ENCODE results near the gene TRIM71.
"Not testable (repeated sequence)": the region's sequence is repeated elsewhere in the genome, so short reads cannot be mapped to it uniquely, and the experiment has no call there.

The TRIM71 gene

DNA sequence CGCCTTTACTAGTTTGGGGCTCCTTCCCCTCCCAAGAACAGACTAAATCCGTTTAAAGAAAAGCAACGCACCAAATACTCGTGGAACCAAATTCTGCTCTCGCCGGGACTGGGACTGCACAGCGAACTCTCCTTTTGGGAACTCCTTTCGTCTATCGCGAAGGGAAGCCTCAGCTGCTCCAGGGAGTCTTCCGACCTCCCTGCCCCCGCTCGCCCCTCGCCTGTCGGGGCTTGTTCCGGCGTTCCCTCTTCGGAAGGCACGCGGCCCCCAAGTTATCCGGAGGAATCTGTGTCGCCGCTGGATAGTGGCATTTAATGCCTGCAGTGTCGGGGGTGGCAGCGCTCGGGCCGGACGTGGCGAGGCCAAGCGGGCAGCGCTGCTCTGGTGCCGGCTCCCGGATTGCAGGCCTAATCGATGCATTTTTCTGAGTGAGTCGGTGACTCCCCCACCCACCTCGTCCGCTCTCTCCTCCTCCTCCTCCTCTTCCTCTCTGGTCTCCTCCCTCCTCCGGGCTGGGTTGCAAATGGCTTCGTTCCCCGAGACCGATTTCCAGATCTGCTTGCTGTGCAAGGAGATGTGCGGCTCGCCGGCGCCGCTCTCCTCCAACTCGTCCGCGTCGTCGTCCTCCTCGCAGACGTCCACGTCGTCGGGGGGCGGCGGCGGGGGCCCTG, at the start of gene TRIM71:
Gene TRIM71 (plus strand): TSS at position 440 of the 671 bp plus-strand sequence. CDS start 84 bp downstream, at position 524.
- no peak within 1 kb of the TSS for H3K27ac ChIP-seq (ENCODE audit: low read depth, low read length)
- H3K27me3 ChIP-seq (ENCODE audit: control insufficient read depth in 1 of 2, insufficient read depth in 2 of 2, low read length in 2 of 2), result peaks cover 38 to 53% of the 10 kb centered on the region in 2 donors
- H3K36me3 ChIP-seq (ENCODE audit: insufficient read depth, low read length), result no peaks in the 10 kb centered on the region
- no peak within 1 kb of the TSS for H3K9ac ChIP-seq (ENCODE audit: low read length)
- peak within 1 kb of the TSS; percentile 18 to 49 for H3K4me3 ChIP-seq (ENCODE audit: low read depth in 1 of 2, low read length in 2 of 2)
- H3K4me1 ChIP-seq (ENCODE audit: insufficient read depth, low read length), result peaks cover 6% of the 10 kb centered on the region
- H3K9me3 ChIP-seq (ENCODE audit: low read length), result no peaks in the 10 kb centered on the region

DNA sequence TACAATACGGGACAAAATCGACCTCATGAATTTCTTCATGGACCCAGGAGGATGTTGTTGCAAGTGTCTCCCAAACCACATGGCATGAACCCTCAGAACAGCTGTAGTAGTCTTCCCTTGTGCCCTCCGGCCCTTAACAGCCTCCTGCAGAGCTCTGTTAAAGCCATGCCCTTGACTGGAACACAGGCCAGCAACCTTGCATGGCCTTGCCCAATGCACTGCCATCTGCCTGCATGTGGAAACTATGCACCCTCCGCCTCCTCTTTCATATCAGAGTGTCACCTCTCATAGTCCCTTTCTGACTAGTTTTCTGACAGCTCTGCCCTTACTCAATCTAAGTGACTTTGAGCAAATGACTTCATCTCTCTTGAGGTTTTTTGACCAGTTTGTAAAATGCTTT, 39.4 kb upstream of the TRIM71 start:
- Histone ChIP-seq H3K27ac (ENCODE audit: low read depth, low read length) (no peak overlapping the region), H3K9ac (ENCODE audit: low read length) (no peak overlapping the region), H3K4me3 (ENCODE audit: low read depth in 1 of 2, low read length in 2 of 2) (no peak overlapping the region), H3K27me3 (ENCODE audit: control insufficient read depth in 1 of 2, insufficient read depth in 2 of 2, low read length in 2 of 2) (no peaks in the 10 kb centered on the region), H3K9me3 (ENCODE audit: low read length) (no peaks in the 10 kb centered on the region), H3K36me3 (ENCODE audit: insufficient read depth, low read length) (peaks cover 8% of the 10 kb centered on the region), H3K4me1 (ENCODE audit: insufficient read depth, low read length) (no peaks in the 10 kb centered on the region)

DNA sequence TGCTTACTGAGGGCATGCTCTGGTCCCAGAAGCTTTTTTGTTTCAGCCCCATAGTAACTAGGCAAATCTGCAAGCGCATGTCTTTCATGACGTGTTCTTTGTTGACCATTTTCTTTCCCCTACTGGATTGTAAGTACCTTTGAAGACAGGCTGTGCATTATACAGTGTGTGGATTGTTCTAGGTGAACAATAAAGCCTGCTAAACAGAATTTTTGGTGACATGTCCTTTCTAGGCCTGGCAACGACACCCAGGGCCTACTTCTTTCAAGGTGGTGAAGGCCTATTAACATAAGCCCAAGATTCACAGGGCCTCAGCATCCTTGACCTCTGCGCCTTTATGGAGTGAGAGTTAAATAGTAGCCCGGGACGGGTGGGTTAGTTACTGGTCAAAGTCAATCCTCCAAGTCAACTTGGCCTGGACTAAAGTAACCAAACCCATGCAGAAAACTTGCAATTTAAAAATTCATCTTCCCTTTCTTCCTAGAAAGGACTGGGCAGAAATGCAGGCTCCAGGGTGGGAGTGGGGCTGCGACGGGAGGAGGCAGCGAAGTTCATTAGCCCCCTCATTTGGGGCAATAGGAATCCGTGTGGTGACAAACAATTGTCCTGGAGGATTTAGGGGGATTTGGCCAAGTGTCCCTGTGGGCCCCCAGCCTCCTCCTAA, 37.6 kb upstream of the TRIM71 start:
- Histone ChIP-seq H3K4me3 (ENCODE audit: low read depth in 1 of 2, low read length in 2 of 2) (peak overlapping the region in 1 of 2 donors; percentile 71), H3K27ac (ENCODE audit: low read depth, low read length) (no peak overlapping the region), H3K36me3 (ENCODE audit: insufficient read depth, low read length) (peaks cover 5% of the 10 kb centered on the region), H3K4me1 (ENCODE audit: insufficient read depth, low read length) (no peaks in the 10 kb centered on the region), H3K9ac (ENCODE audit: low read length) (no peak overlapping the region), H3K27me3 (ENCODE audit: control insufficient read depth in 1 of 2, insufficient read depth in 2 of 2, low read length in 2 of 2) (no peaks in the 10 kb centered on the region), H3K9me3 (ENCODE audit: low read length) (no peaks in the 10 kb centered on the region)

DNA sequence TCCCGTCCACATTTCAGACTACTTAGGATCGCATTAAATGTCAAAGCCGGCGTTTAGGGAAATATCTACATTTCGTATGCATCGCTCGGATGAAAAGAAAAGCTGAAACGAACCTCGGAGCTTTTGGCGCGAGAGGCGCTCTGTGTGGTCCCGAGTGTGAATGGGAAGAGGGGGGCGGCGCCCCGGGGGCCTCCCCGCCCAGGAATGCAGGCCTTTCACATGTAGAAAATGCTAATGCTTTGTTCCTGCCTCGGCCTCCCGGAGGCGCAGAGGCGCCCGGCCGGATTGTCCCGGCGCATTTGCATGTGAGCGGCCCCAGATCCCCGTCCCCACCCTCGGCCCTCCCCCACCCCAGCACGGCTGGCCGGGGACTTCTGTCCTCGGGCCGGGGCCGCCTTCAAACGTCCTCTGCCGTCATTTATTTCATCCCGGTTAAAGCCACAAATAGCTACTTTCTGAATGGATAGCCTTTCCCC, 37.0 kb upstream of the TRIM71 start:
- no peak overlapping the region for H3K27ac ChIP-seq (ENCODE audit: low read depth, low read length)
- H3K4me1 ChIP-seq (ENCODE audit: insufficient read depth, low read length), result no peaks in the 10 kb centered on the region
- H3K4me3 ChIP-seq (ENCODE audit: low read depth in 1 of 2, low read length in 2 of 2), result peak overlapping the region; percentile 40 to 71
- no peaks in the 10 kb centered on the region for H3K27me3 ChIP-seq (ENCODE audit: control insufficient read depth in 1 of 2, insufficient read depth in 2 of 2, low read length in 2 of 2)
- no peaks in the 10 kb centered on the region for H3K9me3 ChIP-seq (ENCODE audit: low read length)
- peaks cover 2% of the 10 kb centered on the region for H3K36me3 ChIP-seq (ENCODE audit: insufficient read depth, low read length)
- no peak overlapping the region for H3K9ac ChIP-seq (ENCODE audit: low read length)

DNA sequence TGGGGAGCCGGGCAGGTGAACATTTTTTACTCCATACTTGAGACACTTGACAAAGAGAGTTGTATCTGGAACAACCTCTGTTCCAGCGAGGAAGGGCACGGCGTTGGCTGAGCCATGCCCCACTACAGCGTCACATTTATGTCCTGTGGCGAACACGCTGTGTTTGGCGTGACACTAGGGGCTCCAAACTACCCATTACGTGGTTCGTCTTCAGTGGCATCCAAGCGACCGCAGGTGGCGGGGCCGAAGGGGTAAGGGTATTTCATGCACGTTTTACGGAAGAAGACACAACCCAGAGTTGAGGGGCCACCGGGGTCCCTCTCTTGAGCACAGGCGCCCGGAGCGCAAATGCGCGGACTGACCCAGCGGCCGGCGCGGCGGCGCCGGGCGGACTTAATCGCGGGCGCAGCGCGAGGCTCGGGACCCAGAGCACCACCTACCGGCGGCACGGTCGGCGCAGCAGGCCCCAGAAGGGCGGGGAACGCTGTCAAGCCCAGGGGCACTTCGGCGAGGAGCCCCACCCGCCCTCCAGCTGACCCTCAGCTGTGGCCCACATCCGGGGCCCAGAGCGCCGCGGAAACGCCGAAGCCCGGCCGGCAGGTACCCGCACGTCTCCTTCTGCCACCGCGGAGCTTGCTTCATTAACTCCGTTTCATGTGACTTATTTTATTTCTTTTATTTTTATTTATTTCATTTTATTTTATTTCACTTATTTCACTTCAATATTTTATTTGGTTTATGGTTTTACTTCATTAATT, 36.4 kb upstream of the TRIM71 start:
- H3K9ac ChIP-seq (ENCODE audit: low read length), result no peak overlapping the region
- H3K36me3 ChIP-seq (ENCODE audit: insufficient read depth, low read length), result no peaks in the 10 kb centered on the region
- H3K27me3 ChIP-seq (ENCODE audit: control insufficient read depth in 1 of 2, insufficient read depth in 2 of 2, low read length in 2 of 2), result no peaks in the 10 kb centered on the region
- no peaks in the 10 kb centered on the region for H3K4me1 ChIP-seq (ENCODE audit: insufficient read depth, low read length)
- H3K27ac ChIP-seq (ENCODE audit: low read depth, low read length), result no peak overlapping the region
- H3K4me3 ChIP-seq (ENCODE audit: low read depth in 1 of 2, low read length in 2 of 2), result peak overlapping the region; percentile 40 to 71
- no peaks in the 10 kb centered on the region for H3K9me3 ChIP-seq (ENCODE audit: low read length)

DNA sequence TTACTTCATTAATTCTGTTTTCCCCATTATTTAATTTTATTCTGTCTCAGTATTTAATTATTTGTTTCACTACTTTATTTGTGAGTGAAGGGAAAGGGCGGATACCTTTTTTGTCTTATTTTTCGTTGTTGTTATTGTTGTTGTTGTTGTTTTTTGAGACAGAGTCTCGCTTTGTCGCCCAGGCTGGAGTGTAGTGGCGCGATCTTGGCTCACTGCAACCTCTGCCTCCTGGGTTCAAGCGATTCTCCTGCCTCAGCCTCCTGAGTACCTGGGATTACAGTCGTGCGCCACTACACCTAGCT, 35.9 kb upstream of the TRIM71 start:
- not testable (repeated sequence) for H3K9ac ChIP-seq (ENCODE audit: low read length); H3K4me1 ChIP-seq (ENCODE audit: insufficient read depth, low read length); H3K36me3 ChIP-seq (ENCODE audit: insufficient read depth, low read length); H3K27ac ChIP-seq (ENCODE audit: low read depth, low read length); H3K27me3 ChIP-seq (ENCODE audit: control insufficient read depth in 1 of 2, insufficient read depth in 2 of 2, low read length in 2 of 2); H3K4me3 ChIP-seq (ENCODE audit: low read depth in 1 of 2, low read length in 2 of 2); H3K9me3 ChIP-seq (ENCODE audit: low read length)

DNA sequence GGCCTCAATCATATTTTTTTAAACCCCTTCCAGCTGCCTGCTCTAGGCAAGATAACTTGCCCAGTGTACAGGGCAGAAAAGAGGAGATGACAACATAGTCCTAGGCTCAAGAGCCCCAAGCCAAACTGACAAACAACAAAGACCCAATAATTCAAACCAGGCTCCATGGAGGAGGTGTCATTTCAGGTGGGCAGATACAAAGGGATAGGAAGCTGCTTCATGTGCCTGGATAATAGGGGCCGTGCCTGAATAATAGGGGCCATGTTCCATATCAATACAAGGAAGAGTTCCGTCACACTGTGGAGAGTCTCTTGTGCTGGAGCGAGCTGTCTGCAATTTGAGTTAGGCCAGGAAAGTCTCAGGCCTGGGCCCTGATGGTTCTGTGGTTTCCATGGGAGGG, 35.4 kb upstream of the TRIM71 start:
- Histone ChIP-seq H3K4me3 (ENCODE audit: low read depth in 1 of 2, low read length in 2 of 2) (no peak overlapping the region), H3K4me1 (ENCODE audit: insufficient read depth, low read length) (no peaks in the 10 kb centered on the region), H3K9ac (ENCODE audit: low read length) (no peak overlapping the region), H3K27ac (ENCODE audit: low read depth, low read length) (no peak overlapping the region), H3K36me3 (ENCODE audit: insufficient read depth, low read length) (no peaks in the 10 kb centered on the region), H3K27me3 (ENCODE audit: control insufficient read depth in 1 of 2, insufficient read depth in 2 of 2, low read length in 2 of 2) (no peaks in the 10 kb centered on the region), H3K9me3 (ENCODE audit: low read length) (no peaks in the 10 kb centered on the region)

DNA sequence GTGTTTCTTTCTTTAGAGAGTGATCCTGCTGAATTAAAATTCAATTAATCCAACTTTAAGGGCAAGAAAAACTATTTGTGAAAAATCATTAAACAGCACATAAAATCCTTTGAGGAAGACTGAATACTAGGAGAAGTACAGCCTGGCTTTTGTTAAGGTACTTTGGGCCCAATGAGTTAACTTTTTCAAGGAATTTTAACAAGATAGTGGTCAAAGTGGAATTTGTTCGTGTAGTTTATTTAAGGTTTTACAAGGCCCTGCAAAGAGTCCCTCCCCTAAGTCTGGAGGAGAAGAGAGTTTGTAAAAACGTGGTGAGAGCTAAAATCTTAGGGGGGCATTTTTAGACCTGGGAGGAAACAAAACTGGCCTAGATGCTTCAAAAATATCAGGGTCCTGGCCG, 26.0 kb upstream of the TRIM71 start:
- no peaks in the 10 kb centered on the region for H3K9me3 ChIP-seq (ENCODE audit: low read length)
- H3K4me3 ChIP-seq (ENCODE audit: low read depth in 1 of 2, low read length in 2 of 2), result no peak overlapping the region

DNA sequence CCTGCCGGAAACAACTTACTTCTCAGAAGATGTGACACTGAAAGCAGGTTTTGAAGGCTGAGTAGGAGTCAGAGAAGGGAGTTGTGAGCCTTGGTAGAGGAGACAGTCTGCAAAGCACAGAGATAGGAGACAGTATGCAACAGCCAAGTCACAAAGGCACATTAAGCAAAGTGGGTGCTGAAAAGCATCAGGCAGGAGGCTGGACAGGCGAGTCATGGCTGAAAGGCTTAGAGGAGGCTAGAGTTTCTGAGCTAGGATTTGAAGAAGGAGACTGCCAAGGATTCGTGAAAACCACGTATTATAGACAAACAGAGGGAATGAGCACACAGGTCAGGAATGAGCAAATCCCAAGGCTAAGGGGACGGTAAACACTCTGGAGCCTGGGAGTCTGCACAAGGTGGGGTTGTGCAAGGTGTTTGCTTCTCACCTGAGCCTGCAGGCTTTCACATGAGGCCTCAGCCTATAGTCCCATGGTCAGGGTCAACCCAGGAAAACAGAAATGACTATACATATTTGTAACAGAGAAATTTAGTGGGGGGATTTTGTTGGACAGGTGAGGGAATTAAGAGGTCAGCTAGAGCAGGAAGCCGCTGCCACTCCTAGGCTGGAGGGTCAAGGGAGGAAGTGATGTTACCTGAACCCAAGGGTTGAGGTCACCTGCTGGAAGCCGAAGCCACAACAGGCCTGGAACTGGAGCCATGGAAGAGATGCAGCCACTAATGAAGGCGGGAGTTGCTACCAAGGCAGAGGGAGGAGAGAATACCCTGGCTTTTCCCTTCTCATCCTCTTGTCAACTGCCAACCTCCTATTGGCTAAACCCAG, 23.1 kb upstream of the TRIM71 start:
- no peaks in the 10 kb centered on the region for H3K36me3 ChIP-seq (ENCODE audit: insufficient read depth, low read length)
- H3K4me3 ChIP-seq (ENCODE audit: low read depth in 1 of 2, low read length in 2 of 2), result no peak overlapping the region
- H3K27ac ChIP-seq (ENCODE audit: low read depth, low read length), result no peak overlapping the region
- no peaks in the 10 kb centered on the region for H3K9me3 ChIP-seq (ENCODE audit: low read length)
- H3K9ac ChIP-seq (ENCODE audit: low read length), result no peak overlapping the region
- H3K4me1 ChIP-seq (ENCODE audit: insufficient read depth, low read length), result no peaks in the 10 kb centered on the region
- no peaks in the 10 kb centered on the region for H3K27me3 ChIP-seq (ENCODE audit: control insufficient read depth in 1 of 2, insufficient read depth in 2 of 2, low read length in 2 of 2)

More for the DNA sequence above, 26.0 kb upstream of the TRIM71 start:
- Histone ChIP-seq H3K4me1 (ENCODE audit: insufficient read depth, low read length) (no peaks in the 10 kb centered on the region), H3K9ac (ENCODE audit: low read length) (no peak overlapping the region), H3K36me3 (ENCODE audit: insufficient read depth, low read length) (no peaks in the 10 kb centered on the region), H3K27me3 (ENCODE audit: control insufficient read depth in 1 of 2, insufficient read depth in 2 of 2, low read length in 2 of 2) (no peaks in the 10 kb centered on the region), H3K27ac (ENCODE audit: low read depth, low read length) (no peak overlapping the region)

DNA sequence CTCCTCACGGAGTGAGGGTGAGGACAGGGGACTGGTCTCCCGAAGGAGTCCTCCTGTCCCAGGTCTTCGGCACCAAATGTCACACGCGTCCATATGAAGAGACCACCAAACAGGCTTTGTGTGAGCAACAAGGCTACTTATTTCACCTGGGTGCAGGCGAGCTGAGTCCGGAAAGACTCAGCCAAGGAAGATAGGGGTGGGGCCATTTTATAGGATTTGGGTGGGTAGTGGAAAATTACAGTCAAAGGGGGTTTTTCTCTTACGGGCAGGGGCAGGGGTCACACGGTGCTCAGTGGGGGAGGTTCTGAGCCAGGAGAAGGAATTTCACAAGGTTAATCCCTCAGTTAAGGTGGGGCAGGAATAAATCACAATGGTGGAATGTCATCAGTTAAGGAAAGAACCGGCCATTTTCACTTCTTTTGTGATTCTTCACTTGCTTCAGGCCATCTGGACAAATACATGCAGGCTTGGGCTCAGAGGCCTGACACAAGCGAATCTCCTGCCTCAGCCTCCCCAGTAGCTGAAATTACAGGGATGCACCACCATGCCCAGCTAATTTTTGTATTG, 21.3 kb upstream of the TRIM71 start:
- not testable (repeated sequence) for H3K27ac ChIP-seq (ENCODE audit: low read depth, low read length); H3K9ac ChIP-seq (ENCODE audit: low read length); H3K4me1 ChIP-seq (ENCODE audit: insufficient read depth, low read length); H3K4me3 ChIP-seq (ENCODE audit: low read depth in 1 of 2, low read length in 2 of 2); H3K36me3 ChIP-seq (ENCODE audit: insufficient read depth, low read length); H3K27me3 ChIP-seq (ENCODE audit: control insufficient read depth in 1 of 2, insufficient read depth in 2 of 2, low read length in 2 of 2); H3K9me3 ChIP-seq (ENCODE audit: low read length)

DNA sequence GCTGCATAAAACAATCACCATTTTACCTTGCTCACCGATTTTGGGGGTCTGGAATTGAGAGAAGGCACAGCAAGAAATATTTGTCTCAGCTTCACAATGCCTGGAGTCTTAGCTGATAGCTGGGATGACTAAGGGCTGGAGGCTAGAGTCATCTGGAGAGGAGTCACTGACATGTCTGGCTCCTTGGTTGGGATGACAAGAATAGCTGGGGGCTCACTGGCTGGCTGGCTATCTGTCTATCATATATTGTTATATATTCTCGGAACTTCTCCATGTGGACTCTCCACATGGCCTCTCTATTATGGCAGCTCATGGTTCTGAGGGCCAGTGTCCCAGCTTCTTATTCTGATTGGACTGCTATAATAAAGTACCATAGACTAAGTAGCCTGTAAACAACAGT, 20.0 kb upstream of the TRIM71 start:
- Histone ChIP-seq H3K36me3 (ENCODE audit: insufficient read depth, low read length) (no peaks in the 10 kb centered on the region), H3K4me3 (ENCODE audit: low read depth in 1 of 2, low read length in 2 of 2) (no peak overlapping the region), H3K4me1 (ENCODE audit: insufficient read depth, low read length) (no peaks in the 10 kb centered on the region), H3K9ac (ENCODE audit: low read length) (no peak overlapping the region), H3K27ac (ENCODE audit: low read depth, low read length) (no peak overlapping the region), H3K9me3 (ENCODE audit: low read length) (no peaks in the 10 kb centered on the region), H3K27me3 (ENCODE audit: control insufficient read depth in 1 of 2, insufficient read depth in 2 of 2, low read length in 2 of 2) (no peaks in the 10 kb centered on the region)

Data from muscle layer of colon (tissue), 2 donors.